ENCODE results near the gene THOC1.

The THOC1 gene

GRCh38 chr18:211582-211981 is 56.3 kb downstream of the THOC1 start:
- DNase-seq = no peak

DNA sequence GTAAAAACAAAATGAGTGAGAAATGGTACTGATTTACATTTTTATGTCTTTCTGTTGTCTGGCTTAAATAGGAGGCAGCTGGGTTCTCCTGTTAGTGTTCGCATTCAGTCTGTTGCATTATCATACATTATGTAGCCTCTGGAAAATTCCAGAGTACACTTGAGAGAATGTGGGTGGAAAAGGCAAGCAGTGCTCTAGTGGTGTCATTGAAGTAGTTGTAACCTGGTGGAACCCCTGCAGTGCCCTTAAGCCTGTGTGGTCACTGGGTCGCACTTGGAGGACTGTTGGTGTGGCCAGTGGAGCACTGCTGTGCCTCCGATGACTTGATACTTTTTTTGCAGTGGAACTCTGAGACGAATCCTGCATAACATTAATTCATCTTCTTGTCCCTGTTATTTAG is 57.1 kb downstream of the THOC1 start:
- DNase-seq = no peak

GRCh38 chr18:210075-210474 is 57.8 kb downstream of the THOC1 start:
- DNase-seq = no peak

DNA sequence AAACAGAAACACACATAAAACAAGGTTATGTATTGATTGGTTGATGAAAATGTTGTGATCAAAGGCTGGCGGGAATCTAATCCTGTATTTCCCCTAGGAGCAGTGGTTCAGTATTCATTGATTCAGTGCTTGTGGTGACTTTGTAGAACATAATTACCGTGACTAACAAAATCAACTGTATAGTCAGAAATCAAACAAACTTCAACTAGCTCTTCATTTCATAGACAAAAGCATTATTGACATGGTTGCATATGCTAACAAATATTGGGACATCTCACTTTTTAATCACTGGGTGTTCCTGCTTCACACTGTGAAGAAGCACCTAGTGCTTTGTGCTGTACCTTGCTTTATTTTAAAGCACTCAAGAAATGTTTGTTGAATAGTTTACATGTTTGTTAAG is 68.1 kb downstream of the THOC1 start:
- DNase-seq = no peak

DNA sequence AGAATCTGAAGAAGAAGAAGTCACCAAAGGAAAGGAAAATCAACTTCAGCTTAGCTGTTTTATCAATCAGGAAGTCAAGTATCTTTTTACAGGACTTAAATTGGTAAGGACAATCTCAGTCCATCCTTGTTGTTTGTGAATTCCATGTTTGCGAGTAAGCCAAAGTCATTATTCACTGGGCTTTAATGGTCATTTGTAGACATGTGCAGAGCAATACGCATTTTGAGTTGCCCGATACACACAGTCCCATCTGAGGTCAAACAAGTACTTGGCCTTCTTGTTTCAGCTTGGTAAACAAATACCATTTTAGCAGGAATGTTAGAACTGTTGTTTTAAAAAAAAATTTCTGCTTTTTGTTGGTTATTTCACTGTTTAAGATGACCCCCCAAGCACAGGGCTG is 68.6 kb downstream of the THOC1 start:
- no peak for DNase-seq

DNA sequence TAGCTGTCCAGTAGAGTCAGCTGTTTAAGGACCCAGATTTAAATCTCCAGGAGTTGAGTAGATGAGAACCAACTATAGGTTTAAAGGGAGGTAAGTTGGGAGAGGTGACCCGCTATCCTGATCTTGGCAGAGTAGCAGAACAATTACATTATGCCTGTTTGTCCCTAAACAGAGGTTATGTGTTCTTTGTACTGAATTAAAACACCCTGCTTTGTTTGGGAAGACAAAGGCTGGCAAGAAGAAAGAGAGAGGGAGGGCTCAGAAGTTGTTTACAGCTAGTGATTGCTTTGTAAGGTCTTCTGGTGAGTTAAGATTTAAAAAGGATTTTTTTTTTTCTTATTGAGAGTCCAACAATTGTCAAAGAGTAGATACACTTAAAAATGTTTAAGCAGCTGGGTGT is 72.2 kb downstream of the THOC1 start:
- DNase-seq = no peak

GRCh38 chr18:192801-193200 is 75.0 kb downstream of the THOC1 start:
- DNase-seq = no peak

- no peak for DNase-seq
Observed at GRCh38 chr18:191725-192124, 76.1 kb downstream of the THOC1 start.

- DNase-seq = no peak
Observed at GRCh38 chr18:189254-189653, 78.6 kb downstream of the THOC1 start.

- no peak for DNase-seq
Observed at GRCh38 chr18:183769-184168, 84.1 kb downstream of the THOC1 start.

DNA sequence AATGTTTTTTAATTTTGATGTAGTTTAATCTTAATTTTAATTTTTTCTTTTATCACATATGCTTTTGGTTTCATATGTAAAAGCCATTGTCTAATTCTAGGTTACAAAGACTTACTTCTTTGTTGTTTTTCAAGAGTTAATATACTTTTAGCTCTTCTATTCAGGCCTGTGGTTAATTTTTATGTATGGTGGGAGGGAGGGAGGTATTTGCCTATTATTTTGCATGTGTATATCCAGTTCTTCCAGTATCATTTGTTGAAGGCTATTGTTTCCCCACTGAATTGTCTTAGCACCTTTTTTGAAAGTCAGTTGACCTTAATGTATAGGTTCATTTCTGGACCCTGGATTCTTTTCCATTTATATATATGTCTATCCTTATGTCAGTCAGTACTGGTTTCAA is 86.1 kb downstream of the THOC1 start:
- no peak for DNase-seq

- DNase-seq = no peak
Observed at GRCh38 chr18:179499-179898, 88.3 kb downstream of the THOC1 start.

DNA sequence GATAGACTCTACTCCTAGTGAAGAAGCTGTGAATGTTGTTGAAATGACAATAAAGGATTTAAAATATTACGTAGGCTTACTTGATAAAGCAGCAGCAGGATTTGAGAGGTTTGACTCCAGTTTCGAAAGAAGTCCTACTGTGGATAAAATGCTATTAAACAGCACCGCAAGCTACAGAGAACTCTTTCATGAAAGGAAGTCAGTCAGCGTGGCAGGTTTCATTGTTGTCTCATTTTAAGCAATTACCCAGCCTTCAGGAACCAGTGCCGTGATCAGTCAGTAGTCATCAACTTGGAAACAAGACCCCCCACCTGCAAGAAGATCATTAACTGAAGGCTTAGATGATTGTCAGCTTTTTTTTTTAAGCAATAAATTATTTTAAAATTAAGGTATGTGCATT is 95.5 kb downstream of the THOC1 start:
- DNase-seq = no peak

Measured in GOT3 (cell line).